ENCODE data around the gene ANK2.

The ANK2 gene

GRCh38 chr4:113090954-113091353 lies 41.5 kb downstream of the ANK2 start:
- DNase-seq (ENCODE audit: low read depth in 1 of 2, low spot score in 1 of 2), result no peak

- no peak for DNase-seq (ENCODE audit: low read depth in 1 of 2, low spot score in 1 of 2)
These were observed 44.9 kb downstream of the ANK2 start for GRCh38 chr4:113094331-113094730.

GRCh38 chr4:113094802-113095201 lies 45.3 kb downstream of the ANK2 start:
- DNase-seq (ENCODE audit: low read depth in 1 of 2, low spot score in 1 of 2), result no peak

- DNase-seq (ENCODE audit: low read depth in 1 of 2, low spot score in 1 of 2), result no peak
These were observed 52.2 kb downstream of the ANK2 start for GRCh38 chr4:113101669-113102068.

- no peak for DNase-seq (ENCODE audit: low read depth in 1 of 2, low spot score in 1 of 2)
These were observed 54.1 kb downstream of the ANK2 start for GRCh38 chr4:113103556-113103955.

GRCh38 chr4:113106108-113106507 lies 56.7 kb downstream of the ANK2 start:
- DNase-seq (ENCODE audit: low read depth in 1 of 2, low spot score in 1 of 2), result no peak

GRCh38 chr4:113109106-113109718 lies 59.8 kb downstream of the ANK2 start:
- DNase-seq (ENCODE audit: low read depth in 1 of 2, low spot score in 1 of 2), result no peak

- no peak for DNase-seq (ENCODE audit: low read depth in 1 of 2, low spot score in 1 of 2)
These were observed 63.0 kb downstream of the ANK2 start for GRCh38 chr4:113112338-113112978.

GRCh38 chr4:113113151-113113550 lies 63.7 kb downstream of the ANK2 start:
- DNase-seq (ENCODE audit: low read depth in 1 of 2, low spot score in 1 of 2), result no peak

- DNase-seq (ENCODE audit: low read depth in 1 of 2, low spot score in 1 of 2), result no peak
These were observed 65.4 kb downstream of the ANK2 start for GRCh38 chr4:113114884-113115283.

- DNase-seq (ENCODE audit: low read depth in 1 of 2, low spot score in 1 of 2), result no peak
These were observed 67.2 kb downstream of the ANK2 start for GRCh38 chr4:113116414-113117357.

GRCh38 chr4:113117358-113117702 lies 67.9 kb downstream of the ANK2 start:
- DNase-seq (ENCODE audit: low read depth in 1 of 2, low spot score in 1 of 2), result no peak

- no peak for DNase-seq (ENCODE audit: low read depth in 1 of 2, low spot score in 1 of 2)
These were observed 72.6 kb downstream of the ANK2 start for GRCh38 chr4:113122066-113122465.

- DNase-seq (ENCODE audit: low read depth in 1 of 2, low spot score in 1 of 2), result no peak
These were observed 76.0 kb downstream of the ANK2 start for GRCh38 chr4:113125418-113125817.

GRCh38 chr4:113131136-113131535 lies 81.7 kb downstream of the ANK2 start:
- DNase-seq (ENCODE audit: low read depth in 1 of 2, low spot score in 1 of 2), result no peak

- DNase-seq (ENCODE audit: low read depth in 1 of 2, low spot score in 1 of 2), result no peak
These were observed 82.2 kb downstream of the ANK2 start for GRCh38 chr4:113131621-113132020.

- no peak for DNase-seq (ENCODE audit: low read depth in 1 of 2, low spot score in 1 of 2)
These were observed 92.5 kb downstream of the ANK2 start for GRCh38 chr4:113141901-113142346.

GRCh38 chr4:113142351-113142750 lies 92.9 kb downstream of the ANK2 start:
- DNase-seq (ENCODE audit: low read depth in 1 of 2, low spot score in 1 of 2), result no peak

- DNase-seq (ENCODE audit: low read depth in 1 of 2, low spot score in 1 of 2), result no peak
These were observed 94.6 kb downstream of the ANK2 start for GRCh38 chr4:113144091-113144490.

GRCh38 chr4:113145147-113145518 lies 95.7 kb downstream of the ANK2 start:
- no peak for DNase-seq (ENCODE audit: low read depth in 1 of 2, low spot score in 1 of 2)

- DNase-seq (ENCODE audit: low read depth in 1 of 2, low spot score in 1 of 2), result no peak
These were observed 96.3 kb downstream of the ANK2 start for GRCh38 chr4:113145519-113146291.
